Small intestine (tissue), 7 donors: ENCODE results near the gene RBM4. TPM values are rescaled to one million over a fixed set of nuclear protein-coding genes. Genes with fewer than 3 reads are reported as not detected.

Experiments used
- DNase-seq, 2 donors: peaks; one replicate each; pipeline versions ENCODE4 v3.0.0 to v3.0.0-alpha.2; 2013
- FAIRE-seq: peaks from 2 replicates; lab custom pipeline; 2012; peaks lifted over from hg19 to GRCh38; lab: Jason Lieb, UNC
- H3K27ac ChIP-seq, 3 donors: one replicate each; pipeline ENCODE4 v1.5.1; 2013; ENCODE audit warnings: low read length in 2 of 3, mild to moderate bottlenecking in 2 of 3, control low read depth in 1 of 3, inconsistent platforms in 1 of 3, low read depth in 1 of 3, moderate library complexity in 1 of 3
- H3K27me3 ChIP-seq, 3 donors: one replicate each; pipeline ENCODE4 v1.6.1; 2013; ENCODE audit warnings: low read length in 3 of 3, inconsistent platforms in 1 of 3; ENCODE audit not compliant: control insufficient read depth in 3 of 3, insufficient read depth in 3 of 3
- H3K36me3 ChIP-seq, 3 donors: one replicate each; pipeline ENCODE4 v1.6.1; 2013; ENCODE audit warnings: low read length in 3 of 3, inconsistent platforms in 1 of 3, low read depth in 1 of 3, mild to moderate bottlenecking in 1 of 3, moderate library complexity in 1 of 3; ENCODE audit not compliant: control insufficient read depth in 3 of 3, insufficient read depth in 2 of 3
- H3K4me1 ChIP-seq, 3 donors: one replicate each; pipeline ENCODE4 v1.6.1; 2013; ENCODE audit warnings: low read length in 2 of 3, inconsistent platforms in 1 of 3, low read depth in 1 of 3, mild to moderate bottlenecking in 1 of 3, moderate library complexity in 1 of 3; ENCODE audit not compliant: control insufficient read depth in 3 of 3, insufficient read depth in 2 of 3
- H3K4me3 ChIP-seq, 3 donors: one replicate each; pipeline ENCODE4 v1.5.1; 2013; ENCODE audit warnings: low read length in 3 of 3, control low read depth in 1 of 3, inconsistent platforms in 1 of 3, low read depth in 1 of 3, mild to moderate bottlenecking in 1 of 3, moderate library complexity in 1 of 3
- H3K9me3 ChIP-seq, 2 donors: one replicate each; pipeline ENCODE4 v1.6.1; 2013; ENCODE audit warnings: low read depth in 1 of 2, low read length in 1 of 2; ENCODE audit not compliant: control insufficient read depth in 2 of 2, insufficient read depth in 1 of 2
- WGBS, 3 donors: extraction: QIAGEN DNeasy Blood & Tissue Kit; methylation state at CpG; one replicate each; pipeline ENCODE4 v1.1.7; 2013; 5-methylcytosine and 5-hydroxymethylcytosine counted together
- polyA plus RNA-seq, 4 donors: library from polyadenylated mRNA; stranded (reverse) in 3 of 4; unstranded in 1 of 4; fragments of 200-250 nt in 3 of 4; fragments of 120-200 nt in 1 of 4; gene quantifications; one replicate each; pipeline versions ENCODE4 v1.2.1 to v1.2.3, GENCODE V29; 2013
- donor health status: healthy with polysubstance abuse.
- donor health status: control.
- donor health status: control.
- donor health status: Bipolar disorder and iron deficiency.
- donor health status: healthy.

Gene RBM4
- polyA plus RNA-seq, 4 donors: 86.1 to 141 (median 94.4) TPM

DNA sequence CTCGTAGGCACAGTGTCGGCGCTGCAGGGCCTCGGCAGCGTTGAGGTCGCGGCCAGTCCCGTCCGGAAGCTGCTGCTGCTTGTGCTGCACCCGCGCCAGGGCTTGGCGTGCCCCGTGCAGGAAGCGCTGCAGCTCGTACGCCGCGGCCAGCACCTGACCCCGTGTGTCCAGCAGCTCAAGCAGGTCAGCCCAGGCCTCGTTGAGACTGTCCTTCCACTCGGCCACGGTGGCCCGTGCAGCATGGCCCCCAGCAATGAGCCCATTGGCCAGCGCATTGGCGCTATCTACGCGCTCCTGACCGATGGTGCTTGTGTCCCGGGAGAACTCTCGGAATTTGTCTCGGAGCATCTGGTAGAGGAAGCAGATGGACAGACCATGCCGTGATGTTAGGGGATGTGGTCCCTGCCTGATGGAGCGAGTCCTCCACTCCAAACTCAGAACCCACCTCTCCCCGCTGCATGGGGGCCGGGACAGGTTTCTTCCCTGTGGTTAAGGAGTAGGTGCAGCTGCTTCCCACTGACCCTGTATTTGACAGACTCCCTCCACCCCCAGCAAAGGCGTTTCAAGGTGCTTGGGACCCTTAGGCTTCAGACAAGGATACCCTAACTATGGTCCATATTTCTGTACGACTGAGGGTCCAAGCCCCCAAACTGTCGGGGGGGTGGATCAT is 52.9 kb downstream of the RBM4 start:
- Histone ChIP-seq H3K27me3 (no peaks in the 10 kb centered on the region), H3K9me3 (no peaks in the 10 kb centered on the region), H3K27ac (no peak overlapping the region), H3K4me3 (no peak overlapping the region), H3K36me3 (peaks cover 0 to 31% (median 0%) of the 10 kb centered on the region in 3 donors), H3K4me1 (peaks cover 0 to 3% (median 0%) of the 10 kb centered on the region in 3 donors)
- DNase-seq (no peak), FAIRE-seq (no peak)
- WGBS, 3 donors: 90 to 92% (median 92%) methylated on average over 38 of the region's 38 CpGs

DNA sequence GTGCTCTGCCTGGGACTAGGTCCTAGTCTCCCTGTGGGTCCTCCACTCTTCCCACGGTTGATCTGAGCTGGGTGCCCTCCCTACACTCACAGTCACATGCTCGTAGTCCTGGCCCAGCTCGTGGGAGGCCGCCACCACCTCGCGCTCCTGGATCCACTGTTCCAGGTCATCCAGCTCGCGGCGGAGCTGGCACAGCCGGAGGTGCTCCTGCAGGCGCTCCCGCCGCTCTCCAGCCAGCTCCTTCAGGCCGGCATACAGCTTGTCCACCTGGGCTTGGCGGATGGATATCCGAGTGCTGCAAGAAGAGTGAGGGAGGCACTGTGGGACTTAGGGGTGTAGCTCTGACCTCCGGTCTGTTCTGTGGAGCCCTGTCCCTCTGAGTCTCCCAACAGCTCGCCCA is 53.9 kb downstream of the RBM4 start:
- H3K27me3 ChIP-seq: no peaks in the 10 kb centered on the region
- H3K4me1 ChIP-seq: peaks cover 0 to 3% (median 0%) of the 10 kb centered on the region in 3 donors
- FAIRE-seq: no peak
- H3K4me3 ChIP-seq: no peak overlapping the region
- DNase-seq: no peak
- H3K9me3 ChIP-seq: no peaks in the 10 kb centered on the region
- WGBS, 3 donors: 83 to 91% (median 89%) methylated on average over 18 of the region's 18 CpGs
- H3K27ac ChIP-seq: no peak overlapping the region
- H3K36me3 ChIP-seq: peaks cover 0 to 28% (median 0%) of the 10 kb centered on the region in 3 donors

DNA sequence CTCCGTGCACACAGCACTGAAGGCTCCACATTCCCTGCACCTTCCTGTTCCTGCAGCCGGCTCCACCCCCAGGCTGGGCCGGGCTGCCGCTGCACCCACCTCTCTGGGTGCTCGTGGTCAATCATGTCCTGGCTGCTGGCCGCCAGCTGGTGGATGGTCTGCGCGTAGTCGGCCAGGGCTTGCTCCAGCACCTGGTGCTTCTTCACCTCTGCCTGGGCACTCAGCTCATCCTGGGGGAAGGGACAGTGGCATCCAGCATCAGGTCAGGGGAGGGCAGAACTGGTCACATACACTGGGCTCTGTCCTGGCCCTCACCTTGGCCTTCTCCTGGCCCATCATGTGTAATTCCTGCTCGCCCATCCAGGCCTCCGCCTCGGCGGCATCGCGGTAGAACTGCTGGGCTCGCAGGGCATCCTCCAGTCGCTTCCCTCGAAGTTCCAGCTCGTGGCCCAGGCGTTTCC is 54.4 kb downstream of the RBM4 start:
- Histone ChIP-seq H3K27me3 (no peaks in the 10 kb centered on the region), H3K9me3 (no peaks in the 10 kb centered on the region), H3K27ac (no peak overlapping the region), H3K4me3 (no peak overlapping the region), H3K36me3 (peaks cover 0 to 28% (median 0%) of the 10 kb centered on the region in 3 donors), H3K4me1 (peaks cover 0 to 3% (median 0%) of the 10 kb centered on the region in 3 donors)
- WGBS, 3 donors: 88 to 89% (median 88%) methylated on average over 20 of the region's 20 CpGs
- no peak for FAIRE-seq
- DNase-seq: no peak

DNA sequence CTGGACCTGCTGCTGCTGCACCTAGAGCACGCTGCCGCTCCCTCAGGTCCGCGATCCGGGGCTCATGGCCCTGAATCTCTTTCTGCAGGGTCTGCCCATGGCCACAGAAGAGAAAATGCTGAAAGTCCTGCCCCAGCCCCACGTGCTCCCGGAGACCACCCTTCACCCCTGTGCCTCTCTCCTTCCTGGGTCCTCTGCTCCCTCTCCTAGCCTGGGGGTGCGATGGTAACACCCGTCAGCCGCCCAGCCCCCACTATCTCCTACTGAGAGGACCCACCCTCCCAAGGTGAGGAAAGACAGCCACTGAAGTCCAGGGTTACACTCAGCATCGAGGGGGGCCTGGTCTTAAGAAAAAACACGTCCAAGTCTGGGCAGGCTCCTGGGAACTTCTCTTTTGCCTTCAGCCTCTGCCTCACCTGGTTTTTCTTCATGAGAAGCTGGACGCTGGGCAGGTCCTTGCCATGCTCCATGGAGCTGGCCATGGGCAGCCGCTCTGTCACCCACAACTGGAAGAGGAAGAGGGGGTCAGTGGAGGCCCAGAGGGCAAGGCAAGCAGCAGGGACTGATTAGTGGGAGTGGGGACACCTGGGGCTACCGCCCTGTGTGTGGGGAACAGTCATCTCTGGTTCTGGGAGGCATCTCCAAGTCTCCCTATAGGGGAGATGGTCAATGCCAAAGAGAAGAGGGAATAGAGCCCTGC is 55.0 kb downstream of the RBM4 start:
- WGBS, 3 donors: 88 to 93% (median 89%) methylated on average over 14 to 15 of the region's 15 CpGs
- DNase-seq (no peak), FAIRE-seq (no peak)
- Histone ChIP-seq H3K27me3 (no peaks in the 10 kb centered on the region), H3K4me3 (no peak overlapping the region), H3K4me1 (peaks cover 0 to 3% (median 0%) of the 10 kb centered on the region in 3 donors), H3K36me3 (peaks cover 0 to 29% (median 0%) of the 10 kb centered on the region in 3 donors), H3K27ac (no peak overlapping the region), H3K9me3 (no peaks in the 10 kb centered on the region)

DNA sequence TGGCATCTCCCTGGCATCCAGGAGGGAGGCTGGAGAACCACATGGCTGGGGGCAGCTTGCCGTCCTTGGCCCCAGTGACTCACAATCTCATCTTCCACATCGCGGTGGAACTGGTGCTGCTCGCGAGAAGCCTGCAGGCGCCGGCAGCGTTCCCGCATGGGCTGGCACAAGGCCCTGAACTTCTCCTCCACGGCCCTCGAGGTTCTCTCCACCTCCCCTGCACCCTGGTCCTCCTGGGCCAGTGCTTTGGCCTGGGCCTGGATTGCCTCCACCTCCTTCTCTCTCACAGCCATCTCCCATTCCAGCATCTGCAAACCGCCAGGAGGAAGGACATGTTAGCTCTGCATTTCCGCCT is 55.5 kb downstream of the RBM4 start:
- FAIRE-seq: no peak
- peaks cover 0 to 3% (median 0%) of the 10 kb centered on the region in 3 donors for H3K4me1 ChIP-seq
- H3K36me3 ChIP-seq: peaks cover 0 to 28% (median 0%) of the 10 kb centered on the region in 3 donors
- peaks cover 0 to under 1% of the 10 kb centered on the region in 2 donors for H3K9me3 ChIP-seq
- no peak overlapping the region for H3K27ac ChIP-seq
- H3K27me3 ChIP-seq: no peaks in the 10 kb centered on the region
- WGBS, 3 donors: 82 to 95% (median 91%) methylated on average over 11 to 13 of the region's 13 CpGs
- no peak overlapping the region for H3K4me3 ChIP-seq
- DNase-seq: no peak

DNA sequence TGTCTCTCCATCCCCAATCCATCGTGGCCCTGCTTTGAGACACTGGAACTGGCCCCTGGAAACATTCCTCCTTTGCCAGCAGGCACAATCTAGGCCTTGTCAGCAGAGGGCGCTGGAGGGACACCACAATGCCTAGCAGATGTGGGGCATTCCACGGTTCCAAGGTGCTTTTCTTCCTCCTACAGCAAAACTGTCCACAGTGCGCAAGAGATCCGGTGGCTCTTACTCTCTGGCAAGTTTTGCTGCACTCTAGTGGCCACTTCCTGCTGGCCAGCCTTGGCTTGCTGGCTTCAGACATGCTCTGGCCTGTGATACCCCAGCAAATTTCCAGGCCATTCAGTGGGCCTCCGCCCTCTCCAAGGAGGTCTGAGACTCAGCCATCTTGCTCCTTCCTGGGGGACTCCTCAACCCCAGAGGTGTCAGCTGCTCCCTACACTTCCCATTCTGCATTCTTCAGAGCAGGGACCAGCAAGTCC is 56.3 kb downstream of the RBM4 start:
- Histone ChIP-seq H3K9me3 (peaks cover 0 to 7% of the 10 kb centered on the region in 2 donors), H3K27me3 (no peaks in the 10 kb centered on the region), H3K36me3 (peaks cover 0 to 34% (median 0%) of the 10 kb centered on the region in 3 donors), H3K4me3 (no peak overlapping the region), H3K4me1 (peaks cover 0 to 3% (median 0%) of the 10 kb centered on the region in 3 donors), H3K27ac (no peak overlapping the region)
- WGBS, 3 donors: 18 to 19% (median 19%) methylated on average over 6 of the region's 6 CpGs
- DNase-seq (peak; percentile 91 to 95), FAIRE-seq (no peak)

Other genes with a start within 250 kb of the RBM4 start
- under 1 TPM in 2 of 4 donors, not detected in 2; 0.10 to 0.15 TPM for gene NPAS4, start 217.7 kb upstream of the RBM4 start, polyA plus RNA-seq
- gene MRPL11, start 199.9 kb upstream of the RBM4 start, polyA plus RNA-seq: 100 to 1,000 TPM in 1 of 4 donors, 10 to 100 TPM in 3; 57.0 to 118 (median 64.1) TPM
- 1 to 10 TPM; 3.1 to 5.0 (median 4.6) TPM for gene PELI3, start 171.8 kb upstream of the RBM4 start, polyA plus RNA-seq
- 10 to 100 TPM; 25.3 to 67.7 (median 37.4) TPM for gene DPP3, start 158.3 kb upstream of the RBM4 start, polyA plus RNA-seq
- 10 to 100 TPM in 2 of 4 donors, 1 to 10 TPM in 2; 3.8 to 37.1 (median 7.9) TPM for gene BBS1, start 128.1 kb upstream of the RBM4 start, polyA plus RNA-seq
- 10 to 100 TPM in 1 of 4 donors, 1 to 10 TPM in 3; 3.1 to 11.0 (median 5.5) TPM for gene ZDHHC24, start 92.7 kb upstream of the RBM4 start, polyA plus RNA-seq
- gene ACTN3, start 91.8 kb upstream of the RBM4 start, polyA plus RNA-seq: under 1 TPM in 2 of 4 donors, not detected in 2; 0.01 to 0.19 TPM
- gene CTSF, start 70.1 kb upstream of the RBM4 start, polyA plus RNA-seq: 10 to 100 TPM in 2 of 4 donors, 1 to 10 TPM in 1, under 1 TPM in 1; 0.67 to 21.0 (median 7.8) TPM
- gene CCDC87, start 45.6 kb upstream of the RBM4 start, polyA plus RNA-seq: under 1 TPM in 3 of 4 donors, not detected in 1; 0.09 to 0.22 (median 0.21) TPM
- 10 to 100 TPM; 35.0 to 100.0 (median 66.6) TPM for gene CCS, start 45.5 kb upstream of the RBM4 start, polyA plus RNA-seq
- 10 to 100 TPM; 17.0 to 63.4 (median 32.6) TPM for gene RBM14, start 22.1 kb upstream of the RBM4 start, polyA plus RNA-seq
- gene RBM4B, start 39.2 kb downstream of the RBM4 start, polyA plus RNA-seq: 10 to 100 TPM in 2 of 4 donors, 1 to 10 TPM in 2; 7.0 to 35.9 (median 11.3) TPM
- gene SPTBN2, start 90.5 kb downstream of the RBM4 start, polyA plus RNA-seq: 1 to 10 TPM in 3 of 4 donors, under 1 TPM in 1; 0.27 to 5.0 (median 2.8) TPM
- 10 to 100 TPM; 15.1 to 26.9 (median 20.7) TPM for gene RCE1, start 204.7 kb downstream of the RBM4 start, polyA plus RNA-seq
- 10 to 100 TPM in 1 of 4 donors, 1 to 10 TPM in 3; 1.4 to 12.2 (median 6.2) TPM for gene LRFN4, start 218.4 kb downstream of the RBM4 start, polyA plus RNA-seq